ENCODE data around the gene OLFML2A. TPM values are rescaled to one million over a fixed set of nuclear protein-coding genes. Genes with fewer than 3 reads are reported as not detected.

The OLFML2A gene
- total and polyA plus RNA-seq, 7 donors = 0.46 to 147 (median 60.0) TPM

DNA sequence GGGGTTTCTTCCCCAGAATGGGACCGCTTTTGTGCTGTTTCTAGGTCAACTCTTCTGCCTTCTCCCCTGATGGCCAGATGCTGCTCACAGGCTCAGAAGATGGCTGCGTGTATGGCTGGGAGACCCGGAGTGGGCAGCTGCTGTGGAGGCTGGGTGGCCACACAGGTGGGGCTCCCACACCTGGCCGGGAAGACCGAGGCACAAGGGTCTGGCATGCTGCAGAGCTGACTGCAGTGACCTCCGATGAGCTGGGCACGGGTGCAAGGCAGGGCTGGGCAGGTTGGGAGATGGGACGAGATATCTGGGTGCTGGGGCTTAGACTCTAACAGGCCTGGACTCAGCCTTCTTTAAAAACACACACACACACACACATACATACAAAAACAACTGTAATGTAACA, 77.2 kb downstream of the OLFML2A start:
- peaks cover 0 to 34% (median 22%) of the 10 kb centered on the region in 4 donors for H3K4me1 ChIP-seq
- no peaks in the 10 kb centered on the region for H3K27me3 ChIP-seq
- no peak for DNase-seq
- intact Hi-C loops (cut with DNase I) = loop anchor here (10.0 kb wide), 1 partner anchor 239 kb away; no protein-coding TSS in a partner anchor
- H3K27ac ChIP-seq = peak overlapping the region in 1 of 4 donors; percentile 55
- no peak overlapping the region for H3K4me3 ChIP-seq
- 85 to 90% methylated on average over 8 of the region's 8 CpGs for WGBS, 2 donors
- H3K9me3 ChIP-seq = no peaks in the 10 kb centered on the region
- TF ChIP-seq, protein P1, sequence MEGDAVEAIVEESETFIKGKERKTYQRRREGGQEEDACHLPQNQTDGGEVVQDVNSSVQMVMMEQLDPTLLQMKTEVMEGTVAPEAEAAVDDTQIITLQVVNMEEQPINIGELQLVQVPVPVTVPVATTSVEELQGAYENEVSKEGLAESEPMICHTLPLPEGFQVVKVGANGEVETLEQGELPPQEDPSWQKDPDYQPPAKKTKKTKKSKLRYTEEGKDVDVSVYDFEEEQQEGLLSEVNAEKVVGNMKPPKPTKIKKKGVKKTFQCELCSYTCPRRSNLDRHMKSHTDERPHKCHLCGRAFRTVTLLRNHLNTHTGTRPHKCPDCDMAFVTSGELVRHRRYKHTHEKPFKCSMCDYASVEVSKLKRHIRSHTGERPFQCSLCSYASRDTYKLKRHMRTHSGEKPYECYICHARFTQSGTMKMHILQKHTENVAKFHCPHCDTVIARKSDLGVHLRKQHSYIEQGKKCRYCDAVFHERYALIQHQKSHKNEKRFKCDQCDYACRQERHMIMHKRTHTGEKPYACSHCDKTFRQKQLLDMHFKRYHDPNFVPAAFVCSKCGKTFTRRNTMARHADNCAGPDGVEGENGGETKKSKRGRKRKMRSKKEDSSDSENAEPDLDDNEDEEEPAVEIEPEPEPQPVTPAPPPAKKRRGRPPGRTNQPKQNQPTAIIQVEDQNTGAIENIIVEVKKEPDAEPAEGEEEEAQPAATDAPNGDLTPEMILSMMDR (IDR thresholded peaks at IDR 0.05) = no peak
- TF ChIP-seq POLR2A (IDR thresholded peaks at IDR 0.05) = no peak
- no peak for TF ChIP-seq POLR2AphosphoS5 (IDR thresholded peaks at IDR 0.05)
- peaks cover 3 to 29% (median 19%) of the 10 kb centered on the region in 4 donors for H3K36me3 ChIP-seq

DNA sequence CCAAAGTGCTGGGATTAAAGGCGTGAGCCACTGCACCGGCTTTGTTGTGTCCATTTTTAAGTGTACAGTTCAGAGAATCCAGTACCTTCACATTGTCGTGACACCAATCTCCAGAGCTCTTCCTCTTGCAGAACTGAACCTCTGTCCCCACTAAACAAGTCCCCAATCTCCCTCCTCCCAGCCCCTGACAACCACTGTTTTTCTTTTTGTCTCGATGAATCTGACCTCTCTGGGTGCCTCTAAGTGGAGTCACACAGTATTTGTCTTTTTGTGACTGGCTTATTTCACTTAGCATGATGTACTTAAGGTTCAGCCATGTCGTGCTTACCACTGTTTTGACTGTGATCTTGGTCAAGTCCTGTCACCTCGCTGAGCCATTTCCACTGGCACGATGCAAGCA, 77.9 kb downstream of the OLFML2A start:
- no peak overlapping the region for H3K27ac ChIP-seq
- no peaks in the 10 kb centered on the region for H3K9me3 ChIP-seq
- intact Hi-C loops (cut with DNase I) = loop anchor here (10.0 kb wide), 1 partner anchor 240 kb away; no protein-coding TSS in a partner anchor
- no peaks in the 10 kb centered on the region for H3K27me3 ChIP-seq
- DNase-seq = no peak
- H3K4me3 ChIP-seq = no peak overlapping the region
- H3K4me1 ChIP-seq = peaks cover 0 to 33% (median 24%) of the 10 kb centered on the region in 4 donors
- TF ChIP-seq, protein P1 (IDR thresholded peaks at IDR 0.05) = no peak
- TF ChIP-seq POLR2A (IDR thresholded peaks at IDR 0.05) = no peak
- TF ChIP-seq EP300 (IDR thresholded peaks at IDR 0.05) = no peak
- TF ChIP-seq POLR2AphosphoS5 (IDR thresholded peaks at IDR 0.05) = no peak
- peaks cover 3 to 36% (median 25%) of the 10 kb centered on the region in 4 donors for H3K36me3 ChIP-seq
- 62 to 70% methylated on average over 7 of the region's 7 CpGs for WGBS, 2 donors

DNA sequence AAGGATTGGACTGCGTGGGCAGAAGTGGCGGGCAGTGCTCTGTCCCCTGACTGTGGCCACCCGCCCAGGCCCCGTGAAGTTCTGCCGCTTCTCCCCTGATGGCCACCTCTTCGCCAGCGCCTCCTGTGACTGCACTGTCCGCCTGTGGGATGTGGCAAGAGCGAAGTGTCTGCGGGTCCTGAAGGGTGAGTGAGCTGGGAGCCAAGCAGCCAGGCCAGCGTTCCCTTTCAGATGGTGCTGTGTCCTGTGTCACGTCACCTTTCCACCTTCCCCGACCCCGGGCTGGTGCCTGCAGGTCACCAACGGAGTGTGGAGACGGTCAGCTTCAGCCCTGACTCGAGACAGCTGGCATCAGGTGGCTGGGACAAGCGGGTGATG, 78.6 kb downstream of the OLFML2A start:
- H3K9me3 ChIP-seq = no peaks in the 10 kb centered on the region
- peaks cover 0 to 40% (median 29%) of the 10 kb centered on the region in 4 donors for H3K4me1 ChIP-seq
- no peak overlapping the region for H3K27ac ChIP-seq
- TF ChIP-seq, protein P1 (IDR thresholded peaks at IDR 0.05) = no peak
- no peak for TF ChIP-seq POLR2A (IDR thresholded peaks at IDR 0.05)
- TF ChIP-seq POLR2AphosphoS5 (IDR thresholded peaks at IDR 0.05) = no peak
- no peak for TF ChIP-seq EP300 (IDR thresholded peaks at IDR 0.05)
- peaks cover 3 to 43% (median 31%) of the 10 kb centered on the region in 4 donors for H3K36me3 ChIP-seq
- no peaks in the 10 kb centered on the region for H3K27me3 ChIP-seq
- intact Hi-C loops (cut with DNase I) = loop anchor here (10.0 kb wide), 1 partner anchor 241 kb away; no protein-coding TSS in a partner anchor
- DNase-seq = no peak
- 82 to 89% methylated on average over 18 of the region's 18 CpGs for WGBS, 2 donors
- H3K4me3 ChIP-seq = no peak overlapping the region

- intact Hi-C loops (cut with DNase I) = loop anchor here (10.0 kb wide), 1 partner anchor 241 kb away; no protein-coding TSS in a partner anchor
- Histone ChIP-seq H3K27me3 (no peaks in the 10 kb centered on the region), H3K9me3 (no peaks in the 10 kb centered on the region), H3K27ac (no peak overlapping the region), H3K4me3 (no peak overlapping the region), H3K36me3 (peaks cover 3 to 45% (median 33%) of the 10 kb centered on the region in 4 donors), H3K4me1 (peaks cover 0 to 46% (median 35%) of the 10 kb centered on the region in 4 donors)
- no peak for DNase-seq
- 66 to 72% methylated on average over 16 of the region's 16 CpGs for WGBS, 2 donors
- TF ChIP-seq POLR2A (IDR thresholded peaks at IDR 0.05) (no peak), EP300 (IDR thresholded peaks at IDR 0.05) (no peak), POLR2AphosphoS5 (IDR thresholded peaks at IDR 0.05) (no peak)
- TF ChIP-seq, protein P1 (IDR thresholded peaks at IDR 0.05) = peak in 1 of 4 experiments; percentile 17
Observed at GRCh38 chr9:124855944-124856765, 79.2 kb downstream of the OLFML2A start.

Data from sigmoid colon (tissue), 7 donors.